Mucosa of rectum (tissue), 2 donors: ENCODE data around the gene SDF4.

Experiments used
- H3K27ac ChIP-seq, 2 donors: one replicate each; pipeline ENCODE4 v1.7.0; 2013; ENCODE audit warnings: inconsistent platforms in 2 of 2, low read depth in 2 of 2, low read length in 2 of 2
- H3K27me3 ChIP-seq, 2 donors: one replicate each; pipeline ENCODE4 v1.7.0; 2013; ENCODE audit warnings: low read length in 2 of 2; ENCODE audit not compliant: control insufficient read depth in 2 of 2, insufficient read depth in 2 of 2
- H3K36me3 ChIP-seq, 2 donors: one replicate each; pipeline ENCODE4 v1.7.0; 2013; ENCODE audit warnings: low read length in 2 of 2; ENCODE audit not compliant: control insufficient read depth in 2 of 2, insufficient read depth in 2 of 2
- H3K4me1 ChIP-seq, 2 donors: one replicate each; pipeline ENCODE4 v1.7.0; 2013; ENCODE audit warnings: low read length in 2 of 2, mild to moderate bottlenecking in 1 of 2; ENCODE audit not compliant: control insufficient read depth in 2 of 2, insufficient read depth in 2 of 2
- H3K4me3 ChIP-seq, 2 donors: one replicate each; pipeline ENCODE4 v1.7.0; 2013; ENCODE audit warnings: low read length in 2 of 2
- H3K9ac ChIP-seq, 2 donors: one replicate each; pipeline ENCODE4 v1.7.0; 2013; ENCODE audit warnings: low read length in 2 of 2, low read depth in 1 of 2, mild to moderate bottlenecking in 1 of 2
- H3K9me3 ChIP-seq, 2 donors: one replicate each; pipeline ENCODE4 v1.7.0; 2013; ENCODE audit warnings: low read length in 2 of 2; ENCODE audit not compliant: control insufficient read depth in 2 of 2
- donor health status: healthy.
- donor health status: Normal muscosa, but diverticular disease.

Gene SDF4

DNA sequence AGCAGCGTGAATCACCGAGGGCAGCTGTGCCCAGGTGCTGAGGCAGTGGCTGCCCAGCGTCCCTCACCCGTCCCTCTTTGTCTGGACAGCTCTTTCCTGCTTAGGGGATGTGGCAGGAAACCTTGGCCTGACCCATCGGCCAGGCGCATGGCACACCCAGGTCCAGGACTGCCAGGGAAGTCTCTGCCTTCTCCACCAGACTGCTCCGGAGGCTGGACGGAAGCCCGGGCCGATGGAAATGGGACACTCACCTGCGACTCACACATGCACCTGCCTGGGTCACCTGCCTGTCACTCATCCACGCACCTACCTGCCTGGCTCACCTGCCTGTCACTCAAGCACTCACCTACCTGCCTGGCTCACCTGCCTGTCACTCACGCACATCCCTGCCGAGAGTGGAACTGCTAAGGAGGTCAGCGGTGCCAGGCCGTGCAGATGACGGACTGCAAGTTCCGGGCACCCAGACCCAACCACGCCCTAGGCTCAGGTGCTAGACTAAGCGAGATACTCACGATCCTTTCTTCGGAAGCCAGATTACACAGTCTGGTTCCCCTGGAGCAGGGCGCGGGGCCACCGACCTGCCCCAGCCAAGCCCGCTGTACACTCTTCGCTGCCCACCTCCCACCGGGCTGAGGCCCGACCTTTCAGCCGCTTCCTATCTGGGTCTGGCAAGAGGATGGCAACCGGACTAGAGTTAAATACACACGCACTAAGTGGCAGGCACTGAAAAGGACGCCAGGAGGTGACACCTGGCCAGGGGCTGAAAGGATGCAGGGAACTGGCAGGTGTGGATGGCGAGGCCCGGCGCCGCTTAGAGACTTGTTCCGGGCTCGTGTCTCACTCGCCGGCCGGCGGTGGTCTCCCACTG is 40.8 kb upstream of the SDF4 start:
- Histone ChIP-seq H3K4me3 (peak overlapping the region; percentile 78 to 87), H3K36me3 (peaks cover 1 to 4% of the 10 kb centered on the region in 2 donors), H3K9me3 (no peaks in the 10 kb centered on the region), H3K4me1 (peaks cover 21 to 29% of the 10 kb centered on the region in 2 donors), H3K9ac (peak overlapping the region; percentile 90 to 93), H3K27me3 (no peaks in the 10 kb centered on the region), H3K27ac (peak overlapping the region; percentile 75 to 80)

- H3K4me1 ChIP-seq = peaks cover 21 to 29% of the 10 kb centered on the region in 2 donors
- H3K36me3 ChIP-seq = peaks cover 7 to 8% of the 10 kb centered on the region in 2 donors
- no peak overlapping the region for H3K4me3 ChIP-seq
- no peak overlapping the region for H3K9ac ChIP-seq
- H3K27me3 ChIP-seq = no peaks in the 10 kb centered on the region
- no peak overlapping the region for H3K27ac ChIP-seq
- no peaks in the 10 kb centered on the region for H3K9me3 ChIP-seq
These were observed 39.0 kb upstream of the SDF4 start for GRCh38 chr1:1270813-1271212.

GRCh38 chr1:1268284-1268682 is 36.5 kb upstream of the SDF4 start:
- H3K9me3 ChIP-seq = no peaks in the 10 kb centered on the region
- H3K4me3 ChIP-seq = no peak overlapping the region
- no peak overlapping the region for H3K9ac ChIP-seq
- no peaks in the 10 kb centered on the region for H3K27me3 ChIP-seq
- peaks cover 22 to 24% of the 10 kb centered on the region in 2 donors for H3K36me3 ChIP-seq
- H3K27ac ChIP-seq = no peak overlapping the region
- H3K4me1 ChIP-seq = peaks cover 17 to 23% of the 10 kb centered on the region in 2 donors

GRCh38 chr1:1267488-1268283 is 35.9 kb upstream of the SDF4 start:
- Histone ChIP-seq H3K4me3 (no peak overlapping the region), H3K36me3 (peaks cover 25 to 30% of the 10 kb centered on the region in 2 donors), H3K9me3 (no peaks in the 10 kb centered on the region), H3K4me1 (peaks cover 16 to 20% of the 10 kb centered on the region in 2 donors), H3K27ac (no peak overlapping the region), H3K27me3 (no peaks in the 10 kb centered on the region), H3K9ac (no peak overlapping the region)

- H3K4me3 ChIP-seq = no peak overlapping the region
- H3K4me1 ChIP-seq = peaks cover 0 to 3% of the 10 kb centered on the region in 2 donors
- no peak overlapping the region for H3K27ac ChIP-seq
- no peak overlapping the region for H3K9ac ChIP-seq
- H3K36me3 ChIP-seq = peaks cover 43 to 46% of the 10 kb centered on the region in 2 donors
- no peaks in the 10 kb centered on the region for H3K27me3 ChIP-seq
- no peaks in the 10 kb centered on the region for H3K9me3 ChIP-seq
These were observed 33.1 kb upstream of the SDF4 start for GRCh38 chr1:1264868-1265272.

- Histone ChIP-seq H3K4me3 (no peak overlapping the region), H3K27ac (no peak overlapping the region), H3K9me3 (no peaks in the 10 kb centered on the region), H3K36me3 (peaks cover 47 to 51% of the 10 kb centered on the region in 2 donors), H3K4me1 (peaks cover 0 to 3% of the 10 kb centered on the region in 2 donors), H3K27me3 (no peaks in the 10 kb centered on the region), H3K9ac (no peak overlapping the region)
These were observed 32.2 kb upstream of the SDF4 start for GRCh38 chr1:1264026-1264425.

DNA sequence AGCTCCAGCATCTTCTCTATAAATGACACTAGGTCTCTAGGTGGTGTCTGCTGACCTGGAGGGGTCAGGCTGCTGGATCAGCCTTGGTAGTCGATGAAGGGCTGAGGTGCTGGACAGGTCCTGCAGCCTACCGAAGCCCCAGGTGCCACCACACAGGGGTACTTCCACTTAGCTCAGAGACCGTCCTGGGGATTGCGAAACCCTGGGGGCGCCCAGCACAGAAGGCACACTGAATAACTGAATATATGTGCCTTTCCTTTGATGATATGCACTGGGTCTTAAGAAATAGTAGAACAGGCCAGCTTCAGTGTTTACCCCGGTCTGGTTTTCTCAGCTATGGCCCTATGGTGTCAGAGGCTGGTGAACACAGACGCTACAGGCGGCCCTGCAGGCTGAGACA is 31.0 kb upstream of the SDF4 start:
- H3K4me3 ChIP-seq = no peak overlapping the region
- no peak overlapping the region for H3K9ac ChIP-seq
- peaks cover 50 to 57% of the 10 kb centered on the region in 2 donors for H3K36me3 ChIP-seq
- H3K27ac ChIP-seq = no peak overlapping the region
- no peaks in the 10 kb centered on the region for H3K27me3 ChIP-seq
- peaks cover 0 to 3% of the 10 kb centered on the region in 2 donors for H3K4me1 ChIP-seq
- no peaks in the 10 kb centered on the region for H3K9me3 ChIP-seq

GRCh38 chr1:1262071-1262470 is 30.3 kb upstream of the SDF4 start:
- Histone ChIP-seq H3K4me1 (peaks cover 0 to 3% of the 10 kb centered on the region in 2 donors), H3K9ac (no peak overlapping the region), H3K4me3 (no peak overlapping the region), H3K9me3 (no peaks in the 10 kb centered on the region), H3K36me3 (peaks cover 46 to 54% of the 10 kb centered on the region in 2 donors), H3K27ac (no peak overlapping the region), H3K27me3 (no peaks in the 10 kb centered on the region)

- no peaks in the 10 kb centered on the region for H3K27me3 ChIP-seq
- H3K4me3 ChIP-seq = no peak overlapping the region
- H3K9ac ChIP-seq = no peak overlapping the region
- H3K36me3 ChIP-seq = peaks cover 46 to 58% of the 10 kb centered on the region in 2 donors
- H3K9me3 ChIP-seq = no peaks in the 10 kb centered on the region
- peaks cover 0 to 3% of the 10 kb centered on the region in 2 donors for H3K4me1 ChIP-seq
- H3K27ac ChIP-seq = no peak overlapping the region
These were observed 29.2 kb upstream of the SDF4 start for GRCh38 chr1:1260843-1261560.
